ENCODE data around the gene RPTOR.

Gene RPTOR

GRCh38 chr17:80931421-80932265, 387.0 kb downstream of the RPTOR start:
- DNase-seq (ENCODE audit: low read depth) = no peak

- no peak for DNase-seq (ENCODE audit: low read depth)
Measured at GRCh38 chr17:80935526-80935925, 390.9 kb downstream of the RPTOR start.

GRCh38 chr17:80936218-80936617, 391.6 kb downstream of the RPTOR start:
- no peak for DNase-seq (ENCODE audit: low read depth)

- DNase-seq (ENCODE audit: low read depth) = no peak
Measured at GRCh38 chr17:80936723-80937122, 392.1 kb downstream of the RPTOR start.

DNA sequence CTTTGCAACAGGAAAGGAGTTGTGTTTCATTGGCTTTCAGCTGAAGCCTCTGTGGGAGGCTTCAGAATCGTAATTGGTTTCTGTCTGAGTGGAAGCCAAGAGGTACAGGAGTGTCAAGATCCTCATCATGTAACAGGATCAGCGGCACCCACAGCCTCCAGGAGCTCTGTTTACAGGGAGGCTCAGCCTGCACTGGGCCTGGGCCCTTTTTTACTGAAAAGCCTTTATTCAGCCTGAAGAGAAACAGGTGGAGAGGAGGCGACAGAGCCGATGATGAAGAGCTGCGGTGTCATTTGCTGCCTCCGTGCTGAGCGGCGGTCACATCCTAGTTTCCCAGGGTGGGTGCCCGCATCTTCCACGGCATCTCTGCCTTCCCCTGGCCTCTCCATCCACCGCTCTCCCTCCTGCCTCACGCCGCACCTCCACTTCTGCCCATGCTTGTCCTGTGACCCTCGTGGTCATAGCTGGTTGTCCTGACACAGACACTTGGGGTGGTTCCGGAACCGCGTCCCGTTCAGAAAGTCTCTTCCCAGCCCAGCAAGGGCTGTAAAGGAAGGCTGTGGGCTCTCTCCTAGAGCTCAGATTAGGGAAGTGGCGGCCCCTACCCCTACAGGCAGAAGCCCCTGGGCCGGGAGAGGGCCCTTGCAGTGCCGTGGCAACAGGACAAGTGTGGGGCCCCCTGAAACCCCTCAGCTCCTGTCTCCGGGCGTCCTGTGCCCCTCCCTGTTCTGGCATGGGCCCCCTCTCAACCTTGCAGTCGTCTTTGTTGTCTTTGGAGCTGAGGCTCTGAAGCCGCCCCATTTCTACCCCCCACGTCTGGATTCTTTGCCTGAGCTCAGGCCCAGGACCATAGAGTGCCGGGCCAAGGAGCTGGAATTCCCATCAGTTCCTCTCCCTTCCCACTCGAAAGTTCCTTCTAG, 393.1 kb downstream of the RPTOR start:
- DNase-seq (ENCODE audit: low read depth) = no peak

DNA sequence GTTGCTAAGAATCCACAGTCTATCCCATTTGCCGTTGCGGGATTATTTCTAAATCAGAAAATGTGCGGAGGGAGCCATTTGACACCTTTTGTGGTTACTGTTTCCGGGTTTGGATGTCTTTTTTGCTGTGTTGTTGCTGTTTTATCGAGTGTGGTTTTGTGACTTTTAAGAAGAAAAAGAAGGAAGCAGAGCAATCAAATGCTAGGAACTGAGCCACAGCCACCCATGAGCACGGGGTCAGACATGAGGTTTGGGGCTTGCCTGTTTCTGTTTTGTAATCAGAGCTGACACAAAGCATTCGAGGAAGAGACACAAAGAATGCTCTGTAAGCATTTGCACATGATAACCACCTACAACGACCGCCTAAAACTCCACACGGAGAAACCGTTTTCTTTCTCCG, 393.9 kb downstream of the RPTOR start:
- no peak for DNase-seq (ENCODE audit: low read depth)

GRCh38 chr17:80939151-80940145, 394.8 kb downstream of the RPTOR start:
- DNase-seq (ENCODE audit: low read depth) = no peak

GRCh38 chr17:80940171-80941123, 395.8 kb downstream of the RPTOR start:
- DNase-seq (ENCODE audit: low read depth) = no peak

DNA sequence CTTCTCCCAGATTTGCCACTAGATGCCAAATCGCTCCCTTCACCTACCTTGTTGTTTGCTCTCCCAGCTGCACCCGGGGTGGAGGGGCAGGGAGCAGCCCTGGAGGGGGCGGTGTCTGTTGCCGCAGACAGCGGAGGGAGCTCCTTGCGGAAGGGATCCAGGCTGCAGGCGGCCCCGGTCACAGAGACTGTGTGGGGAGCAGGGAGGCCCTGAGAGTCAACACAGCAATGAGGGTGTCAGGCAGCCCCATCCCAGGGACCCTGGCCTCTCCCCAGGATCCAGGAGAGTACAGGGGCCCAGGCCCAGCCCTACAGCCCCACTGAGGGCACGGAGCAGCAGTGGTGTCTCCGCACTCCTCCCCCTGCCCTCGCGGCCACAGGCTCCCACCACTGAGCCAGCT, 396.5 kb downstream of the RPTOR start:
- DNase-seq (ENCODE audit: low read depth) = no peak

- DNase-seq (ENCODE audit: low read depth) = no peak
Measured at GRCh38 chr17:80941743-80942422, 397.2 kb downstream of the RPTOR start.

DNA sequence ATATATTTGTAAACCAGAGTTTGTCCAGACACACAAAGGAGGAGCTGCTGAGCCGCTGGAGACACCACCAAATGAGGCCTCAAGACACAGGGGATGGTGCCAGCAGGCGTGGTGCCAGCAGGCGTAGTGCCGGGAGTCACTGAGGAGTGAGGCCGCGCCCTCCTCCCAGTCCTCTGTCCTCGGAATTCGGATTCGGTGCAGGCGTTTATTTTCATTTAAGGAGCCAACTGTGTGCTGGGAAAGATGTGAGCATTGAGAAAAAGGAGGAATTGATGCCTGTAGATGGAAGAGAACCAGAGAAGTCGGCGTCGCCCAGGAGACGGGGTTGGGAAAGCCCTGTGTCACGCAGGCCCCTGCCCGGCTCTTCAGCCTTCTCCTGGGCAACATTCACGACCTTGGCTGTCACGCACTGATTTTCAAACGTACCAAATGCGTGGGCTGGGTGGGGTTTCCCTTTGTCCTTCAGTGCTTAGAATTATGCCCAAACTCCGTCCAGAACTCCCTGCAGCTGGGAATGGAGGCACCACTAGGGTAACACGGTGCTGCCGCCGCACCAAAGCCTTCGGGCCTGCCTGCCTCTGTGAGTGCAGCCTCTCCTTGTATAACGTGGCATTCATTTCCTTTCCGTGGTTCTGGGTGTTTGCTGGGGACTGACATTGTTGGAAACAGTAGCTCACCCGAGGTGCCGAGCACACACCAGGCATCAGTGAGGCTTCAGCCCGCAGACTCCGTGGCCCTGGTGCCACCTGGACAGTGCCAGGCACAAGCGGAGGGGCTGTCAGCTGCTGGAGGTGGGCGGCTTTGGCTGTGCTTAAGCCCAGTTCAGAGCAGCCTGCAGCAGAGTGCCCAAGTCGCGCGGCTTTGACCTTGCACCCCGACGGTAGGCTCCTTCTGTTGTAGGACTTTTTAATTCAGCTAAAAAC, 398.0 kb downstream of the RPTOR start:
- DNase-seq (ENCODE audit: low read depth) = no peak

- DNase-seq (ENCODE audit: low read depth) = no peak
Measured at GRCh38 chr17:80943346-80944145, 398.9 kb downstream of the RPTOR start.

GRCh38 chr17:80944326-80944725, 399.7 kb downstream of the RPTOR start:
- no peak for DNase-seq (ENCODE audit: low read depth)

GRCh38 chr17:80945736-80946135, 401.1 kb downstream of the RPTOR start:
- DNase-seq (ENCODE audit: low read depth) = no peak

DNA sequence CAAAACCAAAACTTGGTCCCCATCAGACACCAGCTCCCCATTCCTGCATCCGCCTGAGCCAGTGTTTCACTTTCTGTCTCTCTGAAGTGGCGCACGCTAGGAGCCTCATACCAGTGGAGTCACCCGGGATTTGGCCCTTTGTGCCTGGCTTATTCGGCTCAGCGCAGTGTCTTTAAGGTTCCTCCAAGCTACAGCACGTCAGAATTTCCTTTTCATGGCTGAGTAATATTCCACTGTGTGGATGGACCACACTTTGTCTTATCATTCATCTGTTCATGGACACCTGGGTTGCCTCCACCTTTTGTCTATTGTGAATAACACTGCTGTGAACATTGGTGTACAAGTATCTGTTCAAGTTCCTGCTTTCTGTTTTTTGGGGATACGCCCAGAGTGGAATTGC, 401.8 kb downstream of the RPTOR start:
- no peak for DNase-seq (ENCODE audit: low read depth)

DNA sequence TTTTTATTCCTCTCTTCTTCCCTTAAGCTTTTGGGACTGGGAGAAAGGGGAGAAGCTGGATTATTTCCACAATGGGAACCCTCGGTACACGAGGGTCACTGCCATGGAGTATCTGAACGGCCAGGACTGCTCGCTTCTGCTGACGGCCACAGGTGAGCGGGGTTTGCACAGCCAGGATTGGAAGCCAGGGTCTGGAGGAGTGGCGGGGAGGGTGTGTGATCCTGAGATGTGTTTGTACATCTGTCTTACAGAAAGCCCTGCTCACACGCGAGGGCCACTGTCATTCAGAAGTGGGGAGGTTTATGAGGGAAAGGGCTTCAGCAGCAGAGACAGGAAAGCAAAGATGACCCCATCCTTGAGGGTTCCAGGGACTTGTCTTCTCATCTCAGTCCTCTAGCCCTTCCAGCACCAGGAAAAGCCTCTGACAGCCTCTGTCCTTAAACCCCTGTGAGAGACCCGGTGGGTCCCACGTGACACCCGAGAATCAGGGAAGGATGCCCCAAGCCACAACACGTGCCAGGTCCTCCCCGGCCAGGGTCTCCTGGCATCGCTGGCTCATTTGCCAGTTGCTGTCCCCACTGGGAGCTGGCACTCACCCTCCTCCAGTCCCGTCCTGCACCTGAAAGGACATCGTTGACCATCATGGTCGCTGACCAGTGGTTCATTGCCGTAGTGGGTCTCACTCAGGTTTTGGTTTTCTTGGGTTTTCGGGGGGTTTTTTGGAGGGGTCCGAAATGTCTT, 402.7 kb downstream of the RPTOR start:
- no peak for DNase-seq (ENCODE audit: low read depth)

Data from stimulated activated CD8-positive, alpha-beta memory T cell treated with anti-CD3 and anti-CD28 coated beads, Interleukin-12 subunit alpha, Interleukin-12 subunit beta, amount 100 ng/mL, for 1 hour (primary cell).